ENCODE data around the gene RIOX2.

GRCh38 chr3:98002717-98003116 is 30.5 kb upstream of the RIOX2 start:
- TF ChIP-seq NRF1 (IDR thresholded peaks at IDR 0.05; ENCODE audit: low read depth, low read length) (no peak), CEBPB (IDR thresholded peaks at IDR 0.05; ENCODE audit: low read depth, low read length) (no peak), POLR2A (IDR thresholded peaks at IDR 0.05; ENCODE audit: control extremely low read depth in 1 of 2, low read depth in 2 of 2, low read length in 2 of 2) (no peak), EP300 (IDR thresholded peaks at IDR 0.05; ENCODE audit: borderline replicate concordance in 1 of 2, low read depth in 2 of 2, low read length in 2 of 2) (no peak), CBX5 (IDR thresholded peaks at IDR 0.05; ENCODE audit: low read depth, low read length) (no peak), EZH2 (IDR thresholded peaks at IDR 0.05; ENCODE audit: low read depth, low read length, severe bottlenecking) (no peak)
